Activated naive CD4-positive, alpha-beta T cell treated with anti-CD3 and anti-CD28 coated beads, Interleukin-2, amount 50 U/mL, for 16 hours (primary cell): ENCODE measurements around the gene MPDZ.

Experiments used
- DNase-seq: peaks from one replicate; pipeline ENCODE4 v3.0.0-alpha.2; 2020

MPDZ gene

GRCh38 chr9:13071921-13072320 lies 207.6 kb downstream of the MPDZ start:
- no peak for DNase-seq

- DNase-seq, result no peak
Observed at GRCh38 chr9:13070612-13071595, 208.6 kb downstream of the MPDZ start.

DNA sequence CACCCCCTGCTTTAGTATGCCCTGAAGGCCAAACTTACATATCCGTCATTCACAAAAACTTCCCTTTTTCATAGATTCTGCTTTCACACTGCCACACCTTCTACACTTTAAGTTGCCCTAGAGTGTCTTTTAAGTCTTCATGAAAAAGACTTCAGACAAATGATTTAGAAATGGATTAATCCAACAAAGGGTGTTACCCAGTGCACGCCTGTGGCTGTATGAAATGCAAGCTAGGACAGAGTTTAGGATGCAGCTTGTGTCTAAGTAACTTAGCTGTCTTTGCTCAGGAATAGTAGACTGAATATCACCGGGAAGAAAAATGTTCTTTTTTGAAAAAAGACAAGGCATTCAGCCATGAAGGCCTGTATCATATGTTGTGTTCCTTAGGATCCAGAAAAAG lies 210.0 kb downstream of the MPDZ start:
- no peak for DNase-seq

DNA sequence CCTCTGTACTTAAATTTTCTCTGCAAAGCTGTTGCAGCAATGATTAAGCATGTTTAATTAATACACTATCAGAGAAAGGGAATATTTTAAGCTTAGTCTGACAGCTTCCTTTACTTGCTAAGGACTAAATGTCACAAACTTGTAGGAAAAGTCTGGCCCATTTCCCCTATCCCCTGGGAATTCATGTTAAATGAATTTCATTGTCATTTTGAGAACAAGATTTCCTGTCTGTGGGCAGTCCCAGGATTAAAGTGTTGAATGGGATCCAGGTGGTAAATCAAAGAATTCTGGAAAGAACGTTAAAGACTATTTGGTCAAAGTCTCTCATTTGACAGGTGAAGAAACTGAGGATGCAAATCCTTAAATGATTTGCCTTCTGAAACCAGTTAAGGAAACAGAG lies 214.8 kb downstream of the MPDZ start:
- DNase-seq, result no peak

GRCh38 chr9:13063880-13064459 lies 215.5 kb downstream of the MPDZ start:
- DNase-seq, result no peak

DNA sequence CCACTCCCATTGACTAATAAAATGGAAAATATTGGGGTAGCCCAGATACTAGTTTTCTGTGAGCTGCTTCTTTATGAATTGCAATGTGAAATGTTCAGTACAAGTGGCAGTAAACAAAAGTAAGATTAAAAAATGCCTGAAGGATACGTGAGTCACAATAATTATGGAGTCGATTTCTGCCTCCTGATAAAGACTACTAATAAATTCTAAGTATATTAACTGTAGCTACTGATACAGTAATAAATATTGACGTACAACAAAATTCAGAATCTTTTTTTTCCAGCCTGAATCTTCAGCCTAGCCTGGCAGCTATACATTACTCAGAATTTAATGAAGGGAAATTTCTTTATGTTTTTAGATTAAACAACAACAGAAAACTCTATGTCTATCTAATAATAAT lies 218.1 kb downstream of the MPDZ start:
- DNase-seq, result no peak
